ENCODE results near the gene TTLL10.

Gene TTLL10

DNA sequence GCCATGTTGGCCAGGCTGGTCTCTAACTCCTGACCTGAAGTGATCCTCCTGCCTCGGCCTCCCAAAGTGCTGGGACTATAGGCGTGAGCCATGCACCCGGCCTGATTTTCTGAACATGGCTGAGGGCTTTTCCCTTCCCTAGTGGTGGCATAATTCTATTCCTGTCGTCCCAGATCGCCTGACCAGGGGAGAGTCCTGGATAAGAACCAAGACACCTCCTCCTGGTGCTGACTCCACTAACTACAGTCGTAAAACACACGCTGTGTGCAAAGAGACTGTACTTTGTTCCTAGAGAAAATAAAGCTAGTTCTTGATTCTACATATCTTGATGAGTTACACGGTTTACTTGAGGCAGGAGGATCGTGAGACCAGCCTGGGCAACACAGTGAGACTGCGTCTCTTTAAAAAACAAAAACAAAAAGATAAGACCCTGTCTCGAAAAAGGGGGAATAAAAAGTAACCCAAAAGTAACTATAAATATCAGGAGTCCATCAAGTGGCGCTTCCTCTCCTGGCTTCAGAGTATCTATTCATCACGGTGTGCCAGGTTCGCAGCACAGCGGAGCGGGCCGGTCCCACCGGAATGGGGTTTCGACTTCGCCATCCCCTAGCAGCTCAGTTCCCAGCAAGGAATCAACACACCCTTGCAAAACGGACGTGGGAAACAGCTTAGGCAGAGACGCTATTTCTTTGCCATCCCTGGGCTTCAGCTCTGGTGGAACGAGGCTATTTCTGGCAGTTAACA lies 57.1 kb downstream of the TTLL10 start:
- TF ChIP-seq, protein P1, sequence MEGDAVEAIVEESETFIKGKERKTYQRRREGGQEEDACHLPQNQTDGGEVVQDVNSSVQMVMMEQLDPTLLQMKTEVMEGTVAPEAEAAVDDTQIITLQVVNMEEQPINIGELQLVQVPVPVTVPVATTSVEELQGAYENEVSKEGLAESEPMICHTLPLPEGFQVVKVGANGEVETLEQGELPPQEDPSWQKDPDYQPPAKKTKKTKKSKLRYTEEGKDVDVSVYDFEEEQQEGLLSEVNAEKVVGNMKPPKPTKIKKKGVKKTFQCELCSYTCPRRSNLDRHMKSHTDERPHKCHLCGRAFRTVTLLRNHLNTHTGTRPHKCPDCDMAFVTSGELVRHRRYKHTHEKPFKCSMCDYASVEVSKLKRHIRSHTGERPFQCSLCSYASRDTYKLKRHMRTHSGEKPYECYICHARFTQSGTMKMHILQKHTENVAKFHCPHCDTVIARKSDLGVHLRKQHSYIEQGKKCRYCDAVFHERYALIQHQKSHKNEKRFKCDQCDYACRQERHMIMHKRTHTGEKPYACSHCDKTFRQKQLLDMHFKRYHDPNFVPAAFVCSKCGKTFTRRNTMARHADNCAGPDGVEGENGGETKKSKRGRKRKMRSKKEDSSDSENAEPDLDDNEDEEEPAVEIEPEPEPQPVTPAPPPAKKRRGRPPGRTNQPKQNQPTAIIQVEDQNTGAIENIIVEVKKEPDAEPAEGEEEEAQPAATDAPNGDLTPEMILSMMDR (IDR thresholded peaks at IDR 0.05; ENCODE audit: insufficient read depth, missing control alignments) = no peak
- FAIRE-seq (no peak), DNase-seq (ENCODE audit: insufficient read length, low spot score) (no peak)

DNA sequence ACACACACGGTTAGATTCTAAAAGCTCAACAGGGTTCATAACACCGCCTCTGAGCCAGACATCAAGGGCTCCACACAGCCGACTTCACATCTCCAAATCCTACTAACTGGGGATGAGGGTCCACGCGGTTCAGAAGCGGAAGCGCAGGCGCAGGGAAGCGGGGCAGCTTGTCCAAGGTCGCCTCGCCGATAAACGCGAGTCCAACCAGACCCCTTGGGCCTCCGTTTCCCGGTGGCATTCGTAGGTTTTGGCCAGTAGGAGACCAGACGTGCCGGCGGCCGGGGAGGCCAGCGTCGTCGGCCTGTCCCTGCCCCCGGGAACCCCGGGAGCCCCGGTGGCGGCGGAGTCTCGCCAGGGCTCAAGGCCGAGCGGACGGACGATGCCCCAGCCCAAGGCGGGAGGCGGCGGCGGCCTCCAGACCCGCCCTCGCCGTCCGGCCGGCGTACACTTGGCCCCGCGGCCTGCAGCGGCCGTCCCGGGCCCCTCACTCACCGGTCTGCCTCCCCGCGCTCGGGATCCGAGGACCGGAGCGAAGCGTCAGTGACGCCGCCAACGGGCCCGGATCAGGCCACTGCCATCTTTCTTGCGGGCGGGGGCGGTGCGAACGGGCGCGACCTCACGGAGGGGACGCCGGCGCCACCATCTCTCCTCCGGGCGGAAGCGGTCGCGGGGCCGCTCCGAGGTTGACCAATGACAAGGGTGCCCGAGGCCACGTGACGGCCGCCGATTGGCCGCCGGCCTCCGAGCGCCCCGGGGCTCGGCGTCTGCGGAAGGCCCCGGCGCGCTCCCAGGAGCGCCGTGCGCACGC lies 57.9 kb downstream of the TTLL10 start, which contains the start of gene SDF4:
Gene SDF4 (minus strand): TSS at position 602 of the 808 bp plus-strand sequence. CDS start 3,229 bp downstream, outside the sequence.
- TF ChIP-seq, protein P1 (IDR thresholded peaks at IDR 0.05; ENCODE audit: insufficient read depth, missing control alignments) = no peak
- DNase-seq (ENCODE audit: insufficient read length, low spot score) (peak; percentile 82), FAIRE-seq (no peak)

DNA sequence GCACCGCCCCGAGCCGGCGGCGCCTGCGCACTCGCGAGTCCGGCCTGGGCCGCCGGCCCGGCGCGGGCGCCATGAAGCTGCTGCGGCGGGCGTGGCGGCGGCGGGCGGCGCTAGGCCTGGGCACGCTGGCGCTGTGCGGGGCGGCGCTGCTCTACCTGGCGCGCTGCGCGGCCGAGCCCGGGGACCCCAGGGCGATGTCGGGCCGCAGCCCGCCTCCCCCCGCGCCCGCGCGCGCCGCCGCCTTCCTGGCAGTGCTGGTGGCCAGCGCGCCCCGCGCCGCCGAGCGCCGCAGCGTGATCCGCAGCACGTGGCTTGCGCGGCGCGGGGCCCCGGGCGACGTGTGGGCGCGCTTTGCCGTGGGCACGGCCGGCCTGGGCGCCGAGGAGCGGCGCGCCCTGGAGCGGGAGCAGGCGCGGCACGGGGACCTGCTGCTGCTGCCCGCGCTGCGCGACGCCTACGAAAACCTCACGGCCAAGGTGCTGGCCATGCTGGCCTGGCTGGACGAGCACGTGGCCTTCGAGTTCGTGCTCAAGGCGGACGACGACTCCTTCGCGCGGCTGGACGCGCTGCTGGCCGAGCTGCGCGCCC lies 58.6 kb downstream of the TTLL10 start, which contains the start of gene B3GALT6:
Gene B3GALT6 (plus strand): TSS at position 30 of the 588 bp plus-strand sequence. CDS start 42 bp downstream, at position 72.
- DNase-seq (ENCODE audit: insufficient read length, low spot score) = no peak
- no peak for FAIRE-seq
- TF ChIP-seq, protein P1 (IDR thresholded peaks at IDR 0.05; ENCODE audit: insufficient read depth, missing control alignments) = no peak

DNA sequence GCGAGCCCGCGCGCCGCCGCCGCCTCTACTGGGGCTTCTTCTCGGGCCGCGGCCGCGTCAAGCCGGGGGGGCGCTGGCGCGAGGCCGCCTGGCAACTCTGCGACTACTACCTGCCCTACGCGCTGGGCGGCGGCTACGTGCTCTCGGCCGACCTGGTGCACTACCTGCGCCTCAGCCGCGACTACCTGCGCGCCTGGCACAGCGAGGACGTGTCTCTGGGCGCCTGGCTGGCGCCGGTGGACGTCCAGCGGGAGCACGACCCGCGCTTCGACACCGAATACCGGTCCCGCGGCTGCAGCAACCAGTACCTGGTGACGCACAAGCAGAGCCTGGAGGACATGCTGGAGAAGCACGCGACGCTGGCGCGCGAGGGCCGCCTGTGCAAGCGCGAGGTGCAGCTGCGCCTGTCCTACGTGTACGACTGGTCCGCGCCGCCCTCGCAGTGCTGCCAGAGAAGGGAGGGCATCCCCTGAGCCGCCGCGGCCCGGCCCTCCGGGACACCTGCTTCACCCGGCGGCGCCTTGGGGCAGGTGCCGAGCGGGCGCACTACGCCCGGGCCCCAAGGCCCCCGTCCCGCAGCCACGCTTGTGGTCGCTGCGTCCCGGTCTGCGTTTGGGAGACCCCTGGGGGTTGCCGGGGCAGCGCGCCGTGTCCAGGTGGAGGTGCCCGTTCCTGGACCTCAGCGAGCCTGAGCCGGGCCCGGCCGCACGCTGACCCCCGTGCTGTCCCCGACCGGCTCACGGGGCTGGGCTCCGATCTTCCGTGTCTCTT lies 59.3 kb downstream of the TTLL10 start:
- TF ChIP-seq, protein P1 (IDR thresholded peaks at IDR 0.05; ENCODE audit: insufficient read depth, missing control alignments) = no peak
- DNase-seq (ENCODE audit: insufficient read length, low spot score) = no peak
- FAIRE-seq = no peak

DNA sequence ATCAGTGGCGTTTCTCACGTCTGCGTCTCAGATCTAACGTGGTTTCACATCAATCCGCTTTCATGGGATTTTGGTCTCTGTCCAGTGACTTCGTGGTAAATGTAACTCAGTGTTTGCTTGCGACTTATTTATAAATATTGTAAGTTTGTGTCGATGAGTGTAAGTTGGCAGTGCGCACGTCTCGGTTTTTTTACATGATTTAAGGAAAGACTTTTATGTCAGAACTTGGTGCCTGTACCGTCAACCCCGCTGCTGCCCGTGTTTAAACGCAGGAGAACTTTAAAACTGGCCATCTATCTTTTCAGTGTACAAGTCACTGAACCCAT lies 59.9 kb downstream of the TTLL10 start:
- FAIRE-seq (no peak), DNase-seq (ENCODE audit: insufficient read length, low spot score) (no peak)
- TF ChIP-seq, protein P1 (IDR thresholded peaks at IDR 0.05; ENCODE audit: insufficient read depth, missing control alignments) = no peak

DNA sequence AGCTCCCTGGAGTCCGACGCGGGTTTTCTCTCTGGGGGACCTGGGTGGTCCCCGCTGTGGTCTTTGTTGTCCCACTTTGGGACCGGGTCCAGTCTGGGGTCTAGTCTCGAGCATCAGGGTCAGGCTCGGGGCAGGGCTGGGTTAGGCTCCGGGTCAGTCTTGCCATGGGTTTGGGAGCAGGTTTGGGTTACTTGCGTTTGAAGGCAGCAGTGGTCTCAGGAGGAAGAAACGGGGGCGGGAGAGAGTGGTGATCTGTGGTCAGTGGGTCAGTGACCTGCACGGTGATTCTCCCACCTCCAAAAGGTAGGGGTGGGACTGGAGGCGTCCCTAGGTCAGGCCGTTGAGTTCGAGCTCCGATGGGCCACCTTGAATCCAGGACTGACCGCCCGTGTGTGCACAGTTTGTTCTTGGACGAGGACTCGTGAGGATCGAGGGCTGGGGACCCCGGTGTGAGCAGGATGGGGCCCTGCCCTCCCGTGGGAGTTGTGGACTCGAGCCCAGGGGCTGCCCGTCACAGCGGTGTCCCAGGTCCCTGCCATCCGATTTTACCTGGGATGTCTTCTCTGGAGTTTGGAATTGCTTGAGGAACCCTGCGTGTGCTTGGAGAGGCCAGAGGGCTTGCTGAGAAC lies 60.6 kb downstream of the TTLL10 start:
- no peak for FAIRE-seq
- no peak for DNase-seq (ENCODE audit: insufficient read length, low spot score)
- TF ChIP-seq, protein P1 (IDR thresholded peaks at IDR 0.05; ENCODE audit: insufficient read depth, missing control alignments) = no peak

All from D721Med (cell line).